Tibial nerve (tissue), 4 donors: ENCODE results near the gene RPA3. TPM values are rescaled to one million over a fixed set of nuclear protein-coding genes. Genes with fewer than 3 reads are reported as not detected.

Experiments
- DNase-seq, 2 donors: peaks; one replicate each; pipeline ENCODE4 v3.0.0-alpha.2; 2019; ENCODE audit warnings: low spot score in 2 of 2
- H3K27ac ChIP-seq, 4 donors: fragments of 200-600 bp; sonication (generic) in 3 of 4; one replicate each; pipeline ENCODE4 v1.5.1; 2017 to 2019; ENCODE audit warnings: mild to moderate bottlenecking in 1 of 4
- H3K27me3 ChIP-seq, 2 donors: fragments of 200-600 bp; sonication (generic) in 1 of 2; one replicate each; pipeline versions ENCODE4 v1.5.1 to v1.6.0; 2017 to 2019
- H3K36me3 ChIP-seq, 3 donors: fragments of 200-600 bp; sonication (generic); one replicate each; pipeline ENCODE4 v1.5.1; 2018 to 2019
- H3K4me1 ChIP-seq, 4 donors: fragments of 200-600 bp; sonication (generic) in 3 of 4; one replicate each; pipeline ENCODE4 v1.5.1; 2017 to 2019
- H3K4me3 ChIP-seq, 4 donors: fragments of 200-600 bp; sonication (generic) in 3 of 4; one replicate each; pipeline ENCODE4 v1.5.1; 2017 to 2019; ENCODE audit warnings: mild to moderate bottlenecking in 1 of 4, moderate library complexity in 1 of 4
- H3K9me3 ChIP-seq, 4 donors: fragments of 200-600 bp; sonication (generic) in 3 of 4; one replicate each; pipeline ENCODE4 v1.5.1; 2017 to 2019
- EP300 ChIP-seq, 2 donors: sonication (generic); formaldehyde crosslinking; IDR thresholded peaks; one replicate each; pipeline ENCODE4 v1.6.1; 2017; ENCODE audit warnings: antibody characterized with exemption in 2 of 2, mild to moderate bottlenecking in 1 of 2
- POLR2A ChIP-seq, 2 donors: fragments of 450-650 bp; IDR thresholded peaks; one replicate each; pipeline ENCODE4 v1.6.1; 2017; ENCODE audit warnings: antibody characterized with exemption in 2 of 2, mild to moderate bottlenecking in 2 of 2, moderate library complexity in 2 of 2
- WGBS, 2 donors: methylation state at CpG; one replicate each; pipeline ENCODE4 v1.1.5; 2018; 5-methylcytosine and 5-hydroxymethylcytosine counted together
- total RNA-seq, 4 donors: library from RNA; depleted of rRNA; stranded (reverse); fragments of >200 nt; gene quantifications; one replicate each; pipeline ENCODE4 v1.1.0, GENCODE V29; 2016
- TF ChIP-seq, protein P1 (sequence below), 5 experiments: fragments of 200-600 bp in 3 of 5; fragments of 450-650 bp in 2 of 5; sonication (generic) in 3 of 5; IDR thresholded peaks; one replicate each; pipeline ENCODE4 v1.5.1; 2016 to 2019; ENCODE audit warnings: antibody characterized with exemption in 5 of 5, mild to moderate bottlenecking in 3 of 5, moderate library complexity in 2 of 5

The RPA3 gene
- total RNA-seq, 4 donors from 2014 or later: 14.4 to 21.9 (median 19.2) TPM

DNA sequence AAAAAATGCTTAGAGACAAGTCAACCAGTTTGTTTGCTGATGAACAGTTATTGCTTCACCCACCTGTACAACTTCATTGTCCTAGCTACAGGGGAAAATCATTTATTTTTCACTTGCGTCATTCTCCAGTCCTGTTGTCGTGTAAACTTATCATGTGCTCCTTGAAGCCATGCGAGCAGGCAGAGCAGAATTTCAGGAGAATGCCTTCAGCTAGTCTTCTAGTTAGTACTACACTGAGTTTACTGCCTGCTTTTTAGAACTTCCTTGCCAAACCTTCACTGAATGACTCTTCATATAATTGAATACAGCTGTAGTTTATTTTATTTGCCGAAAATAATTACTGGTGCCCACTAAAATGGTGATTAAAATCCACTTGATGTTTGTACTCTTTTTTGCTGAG, 15.6 kb downstream of the RPA3 start:
- Histone ChIP-seq H3K36me3 (no peaks in the 10 kb centered on the region), H3K27me3 (no peaks in the 10 kb centered on the region), H3K4me3 (no peak overlapping the region), H3K27ac (no peak overlapping the region), H3K4me1 (peaks cover 0 to 48% (median 2%) of the 10 kb centered on the region in 4 donors), H3K9me3 (peaks cover 0 to 4% (median 0%) of the 10 kb centered on the region in 4 donors)
- TF ChIP-seq, protein P1, sequence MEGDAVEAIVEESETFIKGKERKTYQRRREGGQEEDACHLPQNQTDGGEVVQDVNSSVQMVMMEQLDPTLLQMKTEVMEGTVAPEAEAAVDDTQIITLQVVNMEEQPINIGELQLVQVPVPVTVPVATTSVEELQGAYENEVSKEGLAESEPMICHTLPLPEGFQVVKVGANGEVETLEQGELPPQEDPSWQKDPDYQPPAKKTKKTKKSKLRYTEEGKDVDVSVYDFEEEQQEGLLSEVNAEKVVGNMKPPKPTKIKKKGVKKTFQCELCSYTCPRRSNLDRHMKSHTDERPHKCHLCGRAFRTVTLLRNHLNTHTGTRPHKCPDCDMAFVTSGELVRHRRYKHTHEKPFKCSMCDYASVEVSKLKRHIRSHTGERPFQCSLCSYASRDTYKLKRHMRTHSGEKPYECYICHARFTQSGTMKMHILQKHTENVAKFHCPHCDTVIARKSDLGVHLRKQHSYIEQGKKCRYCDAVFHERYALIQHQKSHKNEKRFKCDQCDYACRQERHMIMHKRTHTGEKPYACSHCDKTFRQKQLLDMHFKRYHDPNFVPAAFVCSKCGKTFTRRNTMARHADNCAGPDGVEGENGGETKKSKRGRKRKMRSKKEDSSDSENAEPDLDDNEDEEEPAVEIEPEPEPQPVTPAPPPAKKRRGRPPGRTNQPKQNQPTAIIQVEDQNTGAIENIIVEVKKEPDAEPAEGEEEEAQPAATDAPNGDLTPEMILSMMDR (IDR thresholded peaks at IDR 0.05): no peak
- TF ChIP-seq EP300 (IDR thresholded peaks at IDR 0.05) (no peak), POLR2A (IDR thresholded peaks at IDR 0.05) (no peak)
- 71 to 77% methylated on average over 4 of the region's 4 CpGs for WGBS, 2 donors
- DNase-seq: no peak

- no peak overlapping the region for H3K4me3 ChIP-seq
- WGBS, 2 donors: 92 to 93% methylated on average over 1 of the region's 1 CpG
- H3K27ac ChIP-seq: no peak overlapping the region
- TF ChIP-seq POLR2A (IDR thresholded peaks at IDR 0.05): no peak
- TF ChIP-seq, protein P1 (IDR thresholded peaks at IDR 0.05): no peak
- no peak for TF ChIP-seq EP300 (IDR thresholded peaks at IDR 0.05)
- H3K9me3 ChIP-seq: peaks cover 0 to 4% (median 0%) of the 10 kb centered on the region in 4 donors
- H3K27me3 ChIP-seq: no peaks in the 10 kb centered on the region
- peaks cover 0 to 52% (median 8%) of the 10 kb centered on the region in 4 donors for H3K4me1 ChIP-seq
- no peak for DNase-seq
- no peaks in the 10 kb centered on the region for H3K36me3 ChIP-seq
Observed at GRCh38 chr7:7701527-7701926, 16.9 kb downstream of the RPA3 start.

- Histone ChIP-seq H3K9me3 (peaks cover 0 to 4% (median 0%) of the 10 kb centered on the region in 4 donors), H3K4me1 (peaks cover 0 to 52% (median 11%) of the 10 kb centered on the region in 4 donors), H3K27ac (peak overlapping the region in 2 of 4 donors; percentile 66 to 70)
Observed at GRCh38 chr7:7699970-7700369, 18.4 kb downstream of the RPA3 start.

DNA sequence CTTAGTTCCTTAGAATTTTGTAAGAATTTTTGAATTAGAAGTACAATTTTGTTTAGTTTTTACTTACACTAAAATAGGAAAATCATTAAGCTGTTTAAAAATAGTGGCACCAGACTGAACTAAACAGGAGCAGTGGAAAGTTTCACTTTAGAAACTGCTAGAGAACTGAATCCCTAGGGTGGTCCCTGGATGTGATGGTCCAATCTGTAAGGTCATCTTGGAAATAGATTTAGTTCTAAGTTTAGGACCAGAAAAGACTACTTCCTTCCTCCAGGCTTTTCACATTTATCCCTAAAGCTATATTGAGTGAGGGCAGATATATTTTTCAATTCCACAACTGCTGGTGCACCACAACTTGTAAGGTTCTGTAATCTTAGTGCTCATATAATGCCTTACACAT, 19.0 kb downstream of the RPA3 start:
- Histone ChIP-seq H3K36me3 (no peaks in the 10 kb centered on the region), H3K27ac (peak overlapping the region in 2 of 4 donors; percentile 66 to 70), H3K9me3 (peaks cover 0 to 4% (median 0%) of the 10 kb centered on the region in 4 donors), H3K4me1 (peaks cover 0 to 54% (median 11%) of the 10 kb centered on the region in 4 donors), H3K4me3 (no peak overlapping the region), H3K27me3 (no peaks in the 10 kb centered on the region)
- no peak for DNase-seq
- TF ChIP-seq POLR2A (IDR thresholded peaks at IDR 0.05) (no peak), EP300 (IDR thresholded peaks at IDR 0.05) (no peak)
- TF ChIP-seq, protein P1 (IDR thresholded peaks at IDR 0.05): no peak

More at GRCh38 chr7:7699970-7700369, 18.4 kb downstream of the RPA3 start:
- H3K4me3 ChIP-seq: no peak overlapping the region
- DNase-seq: no peak
- TF ChIP-seq POLR2A (IDR thresholded peaks at IDR 0.05) (no peak), EP300 (IDR thresholded peaks at IDR 0.05) (no peak)
- TF ChIP-seq, protein P1 (IDR thresholded peaks at IDR 0.05): no peak
- no peaks in the 10 kb centered on the region for H3K27me3 ChIP-seq
- H3K36me3 ChIP-seq: no peaks in the 10 kb centered on the region

- no peak for DNase-seq
- 64 to 68% methylated on average over 2 of the region's 2 CpGs for WGBS, 2 donors
- Histone ChIP-seq H3K4me1 (peaks cover 0 to 54% (median 11%) of the 10 kb centered on the region in 4 donors), H3K36me3 (no peaks in the 10 kb centered on the region), H3K4me3 (no peak overlapping the region), H3K27ac (peak overlapping the region in 2 of 4 donors; percentile 66 to 90), H3K27me3 (no peaks in the 10 kb centered on the region), H3K9me3 (peaks cover 0 to 4% (median 0%) of the 10 kb centered on the region in 4 donors)
- TF ChIP-seq POLR2A (IDR thresholded peaks at IDR 0.05) (no peak), EP300 (IDR thresholded peaks at IDR 0.05) (no peak)
- TF ChIP-seq, protein P1 (IDR thresholded peaks at IDR 0.05): no peak
Observed at GRCh38 chr7:7698930-7699329, 19.5 kb downstream of the RPA3 start.
